ENCODE data around the gene EPHA6.

DNA sequence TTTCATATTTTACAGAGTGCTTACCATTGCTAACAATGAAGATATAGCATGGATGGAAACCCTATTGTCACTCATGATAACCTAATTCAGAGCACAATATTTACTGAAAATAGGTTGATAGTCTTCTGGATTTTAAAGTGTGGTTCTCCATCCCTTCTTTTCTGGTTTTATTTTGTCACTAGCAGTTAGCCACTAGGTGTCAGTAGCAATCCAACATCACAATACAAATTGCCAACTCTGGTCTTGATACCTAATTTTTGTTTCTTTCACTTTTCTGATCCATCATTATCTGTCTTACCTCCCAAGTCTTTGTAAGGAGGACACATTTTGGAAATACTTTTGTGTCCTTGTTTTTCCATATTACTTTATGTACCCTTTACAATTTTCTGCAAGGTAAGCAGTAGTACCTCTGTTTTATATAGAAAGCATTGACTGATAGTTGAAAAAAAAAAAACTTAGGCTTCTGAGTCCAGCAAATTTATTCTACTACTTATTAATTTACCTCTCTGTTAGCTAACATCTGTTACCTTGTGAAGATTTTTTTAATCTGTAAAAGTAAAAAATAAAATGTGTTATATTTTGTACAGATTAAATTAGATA, 979.1 kb downstream of the EPHA6 start:
- TF ChIP-seq, protein P1, sequence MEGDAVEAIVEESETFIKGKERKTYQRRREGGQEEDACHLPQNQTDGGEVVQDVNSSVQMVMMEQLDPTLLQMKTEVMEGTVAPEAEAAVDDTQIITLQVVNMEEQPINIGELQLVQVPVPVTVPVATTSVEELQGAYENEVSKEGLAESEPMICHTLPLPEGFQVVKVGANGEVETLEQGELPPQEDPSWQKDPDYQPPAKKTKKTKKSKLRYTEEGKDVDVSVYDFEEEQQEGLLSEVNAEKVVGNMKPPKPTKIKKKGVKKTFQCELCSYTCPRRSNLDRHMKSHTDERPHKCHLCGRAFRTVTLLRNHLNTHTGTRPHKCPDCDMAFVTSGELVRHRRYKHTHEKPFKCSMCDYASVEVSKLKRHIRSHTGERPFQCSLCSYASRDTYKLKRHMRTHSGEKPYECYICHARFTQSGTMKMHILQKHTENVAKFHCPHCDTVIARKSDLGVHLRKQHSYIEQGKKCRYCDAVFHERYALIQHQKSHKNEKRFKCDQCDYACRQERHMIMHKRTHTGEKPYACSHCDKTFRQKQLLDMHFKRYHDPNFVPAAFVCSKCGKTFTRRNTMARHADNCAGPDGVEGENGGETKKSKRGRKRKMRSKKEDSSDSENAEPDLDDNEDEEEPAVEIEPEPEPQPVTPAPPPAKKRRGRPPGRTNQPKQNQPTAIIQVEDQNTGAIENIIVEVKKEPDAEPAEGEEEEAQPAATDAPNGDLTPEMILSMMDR (IDR thresholded peaks at IDR 0.05), result peak; percentile 50 to 91 (median 85)
- TF ChIP-seq POLR2A (IDR thresholded peaks at IDR 0.05), result no peak
